IPS DF 6.9 (cell line): ENCODE results near the gene VDAC2.

Experiments
- DNase-seq: peaks from one replicate; pipeline ENCODE4 v3.0.0-alpha.2; 2013; ENCODE audit warnings: low read depth, low spot score
- H3K27ac ChIP-seq: one replicate; pipeline ENCODE4 v1.5.1; 2013; ENCODE audit warnings: low read length, control low read depth
- H3K27me3 ChIP-seq: 2 replicates; pipeline ENCODE4 v1.6.1; 2013; ENCODE audit warnings: mild to moderate bottlenecking, low read length; ENCODE audit not compliant: control insufficient read depth, insufficient read depth
- H3K36me3 ChIP-seq: 2 replicates; pipeline ENCODE4 v1.6.1; 2013; ENCODE audit warnings: low read length; ENCODE audit not compliant: control insufficient read depth, insufficient read depth
- H3K4me1 ChIP-seq: 2 replicates; pipeline ENCODE4 v1.6.1; 2013; ENCODE audit warnings: low read length; ENCODE audit not compliant: control insufficient read depth, insufficient read depth
- H3K4me3 ChIP-seq: 2 replicates; pipeline ENCODE4 v1.5.1; 2013; ENCODE audit warnings: mild to moderate bottlenecking, low read length
- H3K9me3 ChIP-seq: 2 replicates; pipeline ENCODE4 v1.6.1; 2013; ENCODE audit warnings: low read length, inconsistent platforms; ENCODE audit not compliant: control insufficient read depth, insufficient read depth
- WGBS: extraction: QIAGEN DNeasy Blood & Tissue Kit; methylation state at CpG from one replicate; pipeline ENCODE4 v1.1.7; 2013; ENCODE audit warnings: mixed read lengths, missing lambda C conversion rate; ENCODE audit not compliant: insufficient read length, insufficient coverage; 5-methylcytosine and 5-hydroxymethylcytosine counted together

VDAC2 gene

GRCh38 chr10:75276069-75276872 lies 65.7 kb downstream of the VDAC2 start:
- H3K27ac ChIP-seq: no peak overlapping the region
- H3K4me3 ChIP-seq: no peak overlapping the region
- H3K4me1 ChIP-seq: peaks cover 3% of the 10 kb centered on the region
- no peak for DNase-seq
- no CpG with 5 or more reads among the region's 46 CpGs for WGBS
- no peaks in the 10 kb centered on the region for H3K27me3 ChIP-seq
- no peaks in the 10 kb centered on the region for H3K9me3 ChIP-seq
- H3K36me3 ChIP-seq: no peaks in the 10 kb centered on the region

GRCh38 chr10:75280236-75280635 lies 69.6 kb downstream of the VDAC2 start:
- no peak overlapping the region for H3K4me3 ChIP-seq
- peaks cover 3% of the 10 kb centered on the region for H3K4me1 ChIP-seq
- H3K36me3 ChIP-seq: no peaks in the 10 kb centered on the region
- no peaks in the 10 kb centered on the region; the same call in 1 of the 2 replicates for H3K27me3 ChIP-seq
- no peak for DNase-seq
- no CpG with 5 or more reads among the region's 2 CpGs for WGBS
- H3K27ac ChIP-seq: no peak overlapping the region
- H3K9me3 ChIP-seq: no peaks in the 10 kb centered on the region
